Measurements from ENCODE around the gene PARD3B.

Gene PARD3B, protein sequence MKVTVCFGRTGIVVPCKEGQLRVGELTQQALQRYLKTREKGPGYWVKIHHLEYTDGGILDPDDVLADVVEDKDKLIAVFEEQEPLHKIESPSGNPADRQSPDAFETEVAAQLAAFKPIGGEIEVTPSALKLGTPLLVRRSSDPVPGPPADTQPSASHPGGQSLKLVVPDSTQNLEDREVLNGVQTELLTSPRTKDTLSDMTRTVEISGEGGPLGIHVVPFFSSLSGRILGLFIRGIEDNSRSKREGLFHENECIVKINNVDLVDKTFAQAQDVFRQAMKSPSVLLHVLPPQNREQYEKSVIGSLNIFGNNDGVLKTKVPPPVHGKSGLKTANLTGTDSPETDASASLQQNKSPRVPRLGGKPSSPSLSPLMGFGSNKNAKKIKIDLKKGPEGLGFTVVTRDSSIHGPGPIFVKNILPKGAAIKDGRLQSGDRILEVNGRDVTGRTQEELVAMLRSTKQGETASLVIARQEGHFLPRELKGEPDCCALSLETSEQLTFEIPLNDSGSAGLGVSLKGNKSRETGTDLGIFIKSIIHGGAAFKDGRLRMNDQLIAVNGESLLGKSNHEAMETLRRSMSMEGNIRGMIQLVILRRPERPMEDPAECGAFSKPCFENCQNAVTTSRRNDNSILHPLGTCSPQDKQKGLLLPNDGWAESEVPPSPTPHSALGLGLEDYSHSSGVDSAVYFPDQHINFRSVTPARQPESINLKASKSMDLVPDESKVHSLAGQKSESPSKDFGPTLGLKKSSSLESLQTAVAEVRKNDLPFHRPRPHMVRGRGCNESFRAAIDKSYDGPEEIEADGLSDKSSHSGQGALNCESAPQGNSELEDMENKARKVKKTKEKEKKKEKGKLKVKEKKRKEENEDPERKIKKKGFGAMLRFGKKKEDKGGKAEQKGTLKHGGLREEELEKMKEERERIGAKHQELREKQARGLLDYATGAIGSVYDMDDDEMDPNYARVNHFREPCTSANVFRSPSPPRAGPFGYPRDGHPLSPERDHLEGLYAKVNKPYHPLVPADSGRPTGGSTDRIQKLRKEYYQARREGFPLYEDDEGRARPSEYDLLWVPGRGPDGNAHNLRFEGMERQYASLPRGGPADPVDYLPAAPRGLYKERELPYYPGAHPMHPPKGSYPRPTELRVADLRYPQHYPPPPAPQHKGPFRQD (N-terminal part only)

DNA sequence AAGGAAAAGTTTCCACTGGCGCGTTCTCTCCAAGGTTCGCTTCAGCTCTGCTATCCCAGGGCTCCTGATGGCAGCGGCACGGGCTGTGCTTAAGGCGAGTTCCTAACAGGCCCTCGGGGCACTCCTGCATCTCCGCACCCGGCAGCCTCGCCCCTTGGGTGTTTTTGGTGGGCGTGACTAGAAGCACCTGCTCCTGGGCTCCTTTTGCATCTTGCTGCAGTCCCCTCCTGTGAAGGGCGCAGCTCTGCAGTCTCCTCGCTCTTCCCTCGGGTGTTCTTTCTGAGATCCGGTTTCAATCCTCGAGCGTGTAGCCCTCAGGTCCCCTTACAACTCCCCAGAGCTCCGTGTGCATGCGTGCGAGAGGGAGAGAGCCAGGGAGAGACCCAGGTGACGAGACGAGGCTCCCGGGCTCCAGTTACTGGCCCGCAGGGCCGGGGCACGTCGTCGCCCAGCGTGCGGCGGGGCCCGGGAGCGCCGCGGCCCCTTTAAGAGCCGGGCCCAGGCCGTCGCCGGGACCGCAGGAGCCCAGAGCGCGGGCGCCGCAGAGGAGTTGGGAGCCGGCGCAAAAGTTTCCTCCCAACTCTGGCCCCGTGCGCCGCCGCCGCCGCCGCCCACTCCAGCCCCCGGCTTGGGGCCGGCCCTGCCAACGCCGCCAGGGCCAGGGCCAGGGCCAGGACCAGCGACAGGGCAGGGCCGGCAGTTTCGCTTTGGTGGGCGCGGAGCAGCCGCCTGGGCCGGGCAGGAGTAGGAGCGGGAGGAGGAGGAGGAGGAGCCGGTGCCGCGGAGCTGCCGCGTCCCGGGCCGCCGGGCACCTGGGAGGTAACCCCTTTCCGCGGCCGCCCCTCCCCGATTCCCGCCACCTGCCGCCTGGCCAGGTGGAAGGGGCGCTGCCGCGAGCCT, at the start of gene PARD3B:
Gene PARD3B, plus strand, starts transcription at position 515 of the 900 bp plus-strand sequence. CDS start 525 bp downstream, outside the sequence.
- DNase-seq = peak; percentile 70

DNA sequence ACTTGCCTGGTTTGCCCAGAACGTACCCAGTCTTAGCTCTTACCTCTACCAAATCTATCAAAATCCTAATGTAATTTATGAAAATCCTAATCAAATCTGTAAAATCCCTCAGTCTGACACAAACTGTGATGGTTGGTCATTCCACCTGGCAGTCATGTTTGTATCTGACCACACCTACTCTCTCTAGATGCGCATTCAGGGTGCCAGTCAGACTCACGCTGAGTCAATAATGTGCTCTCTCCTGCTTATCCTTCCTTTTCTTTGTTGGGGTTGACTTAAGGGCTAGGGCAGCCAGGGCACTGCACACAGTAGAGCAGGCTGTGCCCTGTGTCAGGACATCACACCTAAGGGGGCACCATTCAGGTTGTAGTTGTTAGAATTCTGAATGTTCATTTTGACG, 48.5 kb upstream of the PARD3B start:
- DNase-seq = no peak

DNA sequence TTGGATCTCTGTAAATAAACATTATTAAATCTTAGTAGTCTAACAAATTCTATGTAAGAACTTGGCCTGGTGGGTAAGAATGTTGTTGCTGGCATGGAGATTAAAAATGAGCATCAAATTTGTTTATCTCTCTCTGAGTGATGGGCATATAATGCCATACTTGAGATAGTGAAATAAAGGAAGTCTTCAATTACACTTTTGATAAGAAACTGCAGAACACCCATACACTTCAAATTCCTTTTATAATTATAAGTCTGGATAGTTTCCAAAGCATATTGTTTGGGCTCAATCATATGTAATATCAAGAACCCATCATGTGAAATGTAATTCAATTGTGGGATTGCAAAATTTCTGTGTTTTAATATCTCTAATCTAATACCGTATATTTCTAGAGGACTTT, 47.4 kb upstream of the PARD3B start:
- DNase-seq = no peak

DNA sequence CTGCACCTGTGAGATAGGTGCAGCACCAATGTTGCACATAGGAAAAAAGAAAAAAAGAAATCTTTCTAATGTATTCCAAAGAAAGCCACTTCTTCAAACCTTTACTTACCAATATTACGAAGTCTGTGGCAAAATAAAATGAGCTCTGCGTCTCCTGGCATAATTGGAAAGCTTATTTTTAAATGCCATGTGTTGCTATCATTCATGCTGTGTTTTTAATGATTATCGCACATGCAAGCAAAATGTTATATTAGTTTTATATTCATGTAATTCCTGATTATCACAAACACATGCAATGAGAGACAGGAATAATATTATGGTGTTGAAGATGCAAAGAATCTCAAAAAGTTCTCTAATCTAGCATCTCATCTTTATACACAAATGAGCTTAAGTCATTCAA, 47.0 kb upstream of the PARD3B start:
- no peak for DNase-seq

DNA sequence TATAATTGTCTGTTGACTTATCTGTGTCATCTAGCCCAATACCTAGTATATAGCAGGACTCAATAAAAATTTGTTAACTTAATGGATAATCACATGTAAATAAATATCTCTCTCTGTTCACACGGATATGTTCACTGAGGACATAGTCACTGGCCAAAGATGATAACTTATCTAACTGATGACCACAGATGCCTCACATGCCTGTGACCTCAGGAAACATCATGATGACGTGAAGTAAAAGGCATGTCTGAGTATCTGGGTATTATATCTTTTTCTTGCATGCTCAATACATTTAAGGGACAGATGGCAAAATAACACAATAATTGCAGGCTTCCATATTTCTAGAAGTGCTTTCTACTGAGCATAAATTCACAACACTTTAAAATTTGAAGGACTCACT, 41.4 kb upstream of the PARD3B start:
- no peak for DNase-seq

DNA sequence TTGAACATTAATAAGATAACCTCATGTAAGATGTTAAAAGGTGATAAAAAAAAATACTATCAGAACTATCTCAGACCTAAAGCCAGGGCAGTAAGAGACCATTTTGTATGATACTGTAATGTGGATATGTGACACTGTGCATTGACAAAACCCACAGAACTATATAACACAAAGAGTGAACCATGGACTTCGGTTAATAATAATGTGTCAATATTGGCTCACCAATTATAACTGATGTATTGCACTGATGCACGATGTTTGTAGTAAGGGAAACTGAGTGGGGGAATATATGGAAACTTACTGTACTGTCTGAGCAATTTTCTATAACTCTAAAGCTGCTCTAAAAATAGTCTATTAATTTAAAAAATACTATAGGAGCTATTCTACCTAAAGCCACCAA, 40.7 kb upstream of the PARD3B start:
- DNase-seq = no peak

DNA sequence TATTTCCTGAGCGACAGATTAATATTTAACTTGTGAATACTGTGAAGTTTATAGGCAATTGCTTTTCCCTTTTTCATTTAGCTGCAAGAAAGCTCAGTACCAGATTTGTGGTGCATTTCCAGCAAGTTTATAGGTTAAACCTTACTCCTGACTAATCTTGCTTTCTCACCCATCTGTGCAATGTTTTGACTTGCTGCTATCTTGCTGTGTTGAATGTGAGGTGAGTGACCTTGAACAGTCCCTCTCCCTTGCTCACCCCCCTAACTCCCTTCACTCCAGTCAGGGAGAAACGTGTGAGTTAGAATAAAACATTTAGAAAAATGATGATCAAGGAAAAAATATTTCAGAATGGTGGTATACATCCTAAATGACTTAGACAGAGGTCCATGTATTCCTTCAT, 39.8 kb upstream of the PARD3B start:
- DNase-seq = no peak

DNA sequence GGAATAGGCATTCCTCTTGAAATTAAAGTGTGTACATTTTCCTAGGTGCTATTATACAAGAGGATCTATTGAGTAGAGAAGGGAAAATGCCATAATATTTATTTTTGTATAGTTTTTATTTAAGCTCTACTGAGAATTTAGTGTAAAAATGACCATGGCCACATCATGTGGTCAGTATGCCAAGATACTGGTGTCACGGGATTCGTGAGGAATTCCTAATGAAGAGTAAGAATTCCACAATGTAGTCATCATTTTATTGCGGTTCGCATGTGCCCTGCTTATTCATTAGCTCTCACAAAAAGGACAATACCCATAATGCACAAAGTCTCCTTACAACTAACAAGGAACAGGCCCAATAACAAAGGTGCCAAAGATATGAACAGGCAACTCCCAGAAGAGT, 39.3 kb upstream of the PARD3B start:
- DNase-seq = no peak

DNA sequence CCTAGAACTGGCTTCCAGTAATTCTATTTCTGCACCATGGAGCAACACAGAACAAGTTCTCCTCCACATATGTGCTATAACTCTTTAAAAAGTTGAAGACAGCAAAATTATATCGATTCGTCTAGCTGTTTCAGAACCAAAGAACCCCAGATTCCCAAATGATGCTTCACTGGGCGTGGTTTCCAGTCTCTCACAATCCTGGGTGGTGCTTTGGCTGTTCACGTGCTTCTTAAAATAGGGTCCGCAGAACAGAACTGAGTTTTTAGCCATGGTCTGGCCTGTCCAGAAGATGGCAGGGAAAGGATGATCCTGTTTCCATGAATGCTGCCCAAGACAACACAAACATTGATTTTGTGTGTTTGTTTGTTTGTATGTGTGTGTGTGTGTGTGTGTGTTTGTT, 37.6 kb upstream of the PARD3B start:
- DNase-seq = no peak

DNA sequence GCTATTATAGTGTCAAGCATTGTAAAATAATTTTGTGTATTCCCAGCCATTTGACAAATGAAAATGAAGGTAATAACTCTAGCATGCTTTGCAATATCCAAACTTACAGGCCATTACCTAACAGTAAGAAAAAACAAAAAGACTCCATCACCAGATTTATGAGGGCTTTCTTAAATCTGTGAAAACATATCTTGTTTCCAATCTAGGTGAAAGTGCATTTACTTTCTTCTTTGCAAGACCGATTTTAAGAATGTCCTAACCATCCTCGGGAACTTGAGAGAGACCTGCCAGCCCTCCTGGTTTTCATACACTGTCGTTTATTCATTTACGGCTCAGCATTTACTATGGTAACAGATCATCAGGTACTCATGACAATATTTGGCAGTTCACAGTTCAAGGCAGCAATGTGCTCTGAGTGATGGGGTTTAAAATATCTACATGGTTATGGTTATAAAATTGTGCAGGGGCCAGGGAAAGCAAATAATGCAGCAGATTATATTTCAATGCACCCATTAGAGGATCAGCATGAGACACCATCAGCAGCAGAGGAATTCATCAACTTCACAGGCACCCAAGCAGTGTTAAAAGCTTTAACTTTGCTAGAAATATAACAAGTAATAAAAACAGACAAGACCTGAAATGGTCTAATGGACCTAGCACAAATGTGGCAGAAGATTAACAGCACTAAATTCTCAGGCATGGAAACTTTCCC, 34.4 kb upstream of the PARD3B start:
- DNase-seq = no peak

DNA sequence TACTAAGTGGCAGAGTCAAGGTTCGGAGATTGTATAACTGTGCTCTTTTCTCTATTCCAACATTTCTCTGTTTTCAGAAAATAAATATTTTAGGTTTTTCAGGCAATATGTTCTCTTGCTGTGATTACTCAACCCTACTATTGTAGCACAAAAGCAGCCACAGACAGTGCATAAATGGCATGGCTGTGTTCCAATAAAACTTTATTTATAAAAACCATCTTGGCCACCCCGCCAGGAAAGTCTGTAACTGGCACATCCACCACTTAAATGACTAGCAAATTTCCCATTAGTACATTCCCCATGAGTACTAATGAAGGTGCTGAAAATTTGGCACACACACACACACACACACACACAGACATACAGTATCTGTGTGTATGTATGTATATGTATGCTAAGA, 30.8 kb upstream of the PARD3B start:
- DNase-seq = no peak

DNA sequence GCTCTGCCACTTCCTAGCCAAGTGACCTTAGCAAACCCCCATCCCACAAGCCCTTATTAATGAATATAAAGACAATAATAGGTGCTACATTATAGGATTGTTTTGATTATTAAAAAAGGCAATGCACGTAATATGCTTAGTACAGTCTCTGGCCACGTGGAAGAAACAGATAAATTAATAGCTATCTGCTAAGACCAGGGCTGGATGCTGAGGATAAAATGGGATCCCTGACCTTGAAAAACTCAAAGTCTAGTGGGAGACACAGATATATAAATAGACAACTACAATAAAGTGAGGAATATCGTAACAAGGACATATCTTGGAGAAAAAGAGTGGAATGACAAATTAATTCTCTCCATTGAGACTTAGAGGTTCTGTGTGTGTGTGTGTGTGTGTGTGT, 29.9 kb upstream of the PARD3B start:
- DNase-seq = no peak

DNA sequence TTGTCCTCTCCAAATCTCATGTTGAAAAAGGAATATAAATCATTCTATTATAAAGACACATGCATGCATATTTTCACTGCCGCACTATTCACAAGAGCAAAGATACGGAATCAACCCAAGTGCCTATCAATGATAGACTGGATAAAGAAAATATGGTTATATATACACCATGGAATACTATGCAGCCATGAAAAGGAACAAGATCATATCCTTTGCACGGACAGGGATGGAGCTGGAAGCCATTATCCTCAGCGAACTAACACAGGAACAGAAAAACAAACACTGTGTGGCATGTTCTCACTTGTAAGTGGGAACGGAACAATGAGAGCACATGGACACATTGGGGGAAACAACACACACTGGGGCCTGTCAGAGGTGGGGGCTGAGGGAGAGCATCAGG, 28.1 kb upstream of the PARD3B start:
- no peak for DNase-seq

DNA sequence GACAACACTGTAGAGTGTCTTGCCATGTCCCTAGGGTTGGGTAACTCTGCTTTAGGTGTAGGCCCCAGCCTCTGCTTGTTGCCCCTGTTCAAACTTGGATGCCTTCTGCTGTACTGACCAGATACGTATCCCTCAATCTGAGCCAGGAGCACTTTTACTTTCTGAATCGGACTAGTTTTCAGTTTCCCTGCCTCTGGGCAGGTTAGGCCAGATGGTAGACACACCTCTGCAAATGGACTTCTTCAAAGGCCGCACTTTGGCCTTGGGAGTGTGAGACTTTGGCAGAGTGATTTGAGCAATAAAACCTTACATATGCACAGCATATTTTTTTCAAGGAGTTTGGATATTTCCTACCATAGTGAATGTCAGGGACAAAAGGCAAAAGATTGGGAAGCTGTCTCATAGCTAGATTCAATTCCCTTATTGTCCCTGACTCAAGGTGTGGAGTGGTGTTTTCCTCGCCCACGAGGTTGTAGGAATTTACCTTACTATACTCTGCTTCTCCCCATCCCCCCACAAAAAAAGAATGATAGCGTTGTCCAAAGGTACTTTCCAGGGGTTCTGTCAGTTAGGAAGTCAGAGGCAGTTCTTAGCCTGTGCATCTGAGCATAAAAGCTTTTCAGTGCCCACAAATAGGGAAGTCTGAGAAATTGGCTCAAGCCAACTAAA, 15.3 kb upstream of the PARD3B start:
- no peak for DNase-seq

DNA sequence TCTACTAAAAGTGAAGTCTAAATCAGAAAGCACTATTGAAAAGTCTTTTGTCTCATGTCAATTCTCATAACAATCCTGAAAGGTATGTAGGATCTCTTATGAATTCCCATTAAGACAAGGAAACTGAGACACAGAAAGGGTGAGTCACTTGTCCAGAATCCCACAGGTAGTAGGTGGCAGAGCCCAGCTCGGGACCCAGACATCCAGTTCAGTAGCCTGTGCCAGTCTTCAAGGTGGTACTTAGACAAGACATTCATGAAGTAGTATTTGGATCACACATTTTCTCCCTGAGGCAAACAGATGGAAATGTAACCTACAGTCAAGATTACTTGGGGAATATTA, 14.8 kb upstream of the PARD3B start:
- DNase-seq = no peak

DNA sequence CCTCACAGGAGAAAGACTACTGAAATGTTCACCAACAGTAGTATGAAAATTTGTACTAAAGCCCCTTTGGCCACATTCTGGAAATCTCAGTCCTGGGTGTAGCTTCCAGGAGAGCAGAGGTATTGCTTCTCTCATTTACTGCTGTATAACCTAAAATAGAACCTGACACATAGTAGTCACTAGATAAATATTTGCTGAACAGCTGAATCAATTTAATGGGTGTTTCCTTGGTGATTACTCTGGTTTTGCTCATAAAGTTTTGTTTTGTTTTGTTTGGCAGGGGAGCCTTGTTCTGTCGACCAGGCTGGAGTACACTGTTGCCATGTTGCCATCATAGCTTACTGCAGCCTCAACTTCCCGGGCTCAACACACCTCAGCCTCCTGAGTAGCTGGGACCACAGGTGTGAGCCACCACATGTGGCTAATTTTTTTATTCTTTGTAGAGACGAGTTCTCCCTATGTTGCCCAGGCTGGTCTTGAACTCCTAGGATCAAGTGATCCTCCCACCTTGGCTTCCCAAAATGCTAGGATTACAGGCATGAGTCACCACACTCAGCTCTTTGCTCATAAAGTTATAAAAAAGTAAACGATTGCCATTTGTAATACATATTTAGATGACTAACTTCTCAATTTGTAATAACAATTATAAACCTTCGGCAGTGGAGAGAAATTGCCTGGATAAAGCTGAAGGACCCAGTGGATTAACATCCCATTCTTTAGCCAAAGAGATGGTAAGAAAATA, 11.5 kb upstream of the PARD3B start:
- no peak for DNase-seq

DNA sequence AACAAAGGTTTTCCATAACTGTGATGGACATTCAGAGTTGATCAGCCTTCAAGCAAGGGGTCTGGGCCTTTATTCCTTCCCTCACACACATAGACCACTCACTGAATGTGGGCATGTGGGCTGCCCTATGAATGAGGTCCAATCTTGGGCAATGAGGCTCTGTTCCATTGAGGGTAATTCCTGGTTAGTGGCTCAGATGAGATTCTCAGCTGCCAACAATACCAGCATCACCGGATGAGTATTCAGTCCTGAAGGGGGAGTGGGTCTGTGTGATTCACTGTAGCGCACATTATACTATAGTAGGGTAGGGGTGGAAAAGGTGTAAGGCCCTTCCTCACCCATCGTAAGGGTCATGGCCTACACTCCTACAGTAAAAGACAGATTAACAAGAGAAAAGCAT, 9.9 kb upstream of the PARD3B start:
- DNase-seq = no peak

DNA sequence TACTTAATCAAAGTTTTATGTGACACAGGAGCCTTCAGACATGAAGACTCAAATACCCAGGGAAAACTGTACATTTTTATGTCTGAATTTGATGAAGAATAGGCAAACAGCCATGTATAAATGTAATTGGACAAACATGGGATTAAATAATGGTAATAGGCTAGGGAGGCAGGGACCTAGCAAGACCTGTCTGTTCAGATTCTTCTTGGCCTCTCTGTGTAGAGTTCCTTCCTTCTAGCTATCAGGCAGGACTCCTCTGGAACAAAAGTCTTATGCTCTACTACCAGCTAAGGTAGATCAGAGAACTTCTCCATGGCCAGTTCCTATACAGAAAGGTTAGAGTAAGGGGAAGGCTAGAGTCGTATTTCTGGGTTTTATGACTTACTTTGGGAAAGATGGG, 9.5 kb upstream of the PARD3B start:
- DNase-seq = no peak

DNA sequence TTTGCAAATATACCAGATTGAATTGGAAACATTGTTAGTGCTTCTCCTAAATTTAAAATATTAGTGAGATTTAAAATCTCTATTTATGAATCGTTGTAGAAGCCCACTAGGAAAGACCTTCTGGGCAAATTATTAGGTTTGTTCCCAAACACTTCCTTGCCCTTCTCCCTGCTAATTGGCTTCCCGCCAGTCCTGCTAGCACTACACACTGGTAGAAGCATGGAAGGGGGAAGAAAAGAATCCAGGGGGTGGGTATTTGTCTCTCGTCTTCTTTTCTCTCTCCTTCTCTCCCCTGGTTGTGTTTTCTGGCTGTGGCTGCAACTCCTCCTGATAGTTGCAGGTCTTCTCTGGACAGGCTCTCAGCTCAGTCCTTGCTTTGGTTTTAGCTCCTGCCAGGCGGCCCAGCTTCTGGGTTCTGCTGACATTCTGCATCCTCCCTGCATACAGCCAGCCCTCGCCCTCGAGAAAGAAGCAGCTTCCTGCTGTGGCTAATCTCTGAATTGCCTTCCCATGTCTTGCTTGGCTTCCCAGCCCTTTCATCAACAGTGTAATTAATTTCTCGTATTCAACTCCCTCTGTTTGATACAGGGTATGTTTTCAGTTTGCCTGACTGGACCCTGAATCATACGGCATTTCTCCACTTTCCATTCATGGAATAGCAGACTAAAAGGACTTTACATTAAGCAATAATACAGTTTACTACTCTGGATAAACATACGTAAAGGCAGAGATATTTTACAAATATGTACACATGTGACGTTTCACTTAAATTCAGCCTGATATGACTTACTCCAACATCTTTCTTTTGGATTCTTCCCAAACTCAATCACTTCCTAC, 6.9 kb upstream of the PARD3B start:
- DNase-seq = no peak

DNA sequence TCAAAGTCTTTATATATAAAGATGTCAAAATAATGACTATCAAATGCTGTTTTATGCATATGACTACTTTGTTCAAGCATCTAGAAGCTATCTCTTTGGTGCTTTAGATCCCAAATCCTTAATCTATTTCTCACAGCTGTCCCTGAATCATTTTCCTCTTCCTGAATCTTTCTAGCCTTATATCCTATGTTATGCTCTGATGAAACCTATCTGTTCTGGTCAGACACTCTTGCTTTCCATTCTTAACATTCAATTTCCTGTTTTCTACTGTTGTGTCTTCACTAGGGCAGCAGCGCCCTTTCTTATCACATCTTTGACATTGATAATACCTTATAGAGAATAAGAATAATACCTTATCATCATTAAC, 6.3 kb upstream of the PARD3B start:
- no peak for DNase-seq

Data from activated CD8-positive, alpha-beta memory T cell treated with anti-CD3 and anti-CD28 coated beads for 24 hours (primary cell).